ENCODE results near the gene OR1N2. TPM values are rescaled to one million over a fixed set of nuclear protein-coding genes. Genes with fewer than 3 reads are reported as not detected.

The OR1N2 gene
- total RNA-seq, 1 donor from 2014 or later = not detected

Other genes with a start within 250 kb of the OR1N2 start
- gene PTGS1, start 182.1 kb upstream of the OR1N2 start, total RNA-seq = 1.1 and 4.2 TPM in 2 replicates
- gene OR1J1, start 75.2 kb upstream of the OR1N2 start, total RNA-seq = not detected in 2 replicates
- not detected in 2 replicates for gene OR1J2, start 42.3 kb upstream of the OR1N2 start, total RNA-seq
- not detected in 2 replicates for gene OR1J4, start 34.0 kb upstream of the OR1N2 start, total RNA-seq
- gene OR1N1, start 25.8 kb upstream of the OR1N2 start, total RNA-seq = not detected in 2 replicates
- gene OR1L8, start 30.3 kb downstream of the OR1N2 start, total RNA-seq = 1.1 and 1.3 TPM in 2 replicates
- gene OR1Q1, start 61.6 kb downstream of the OR1N2 start, total RNA-seq = not detected in 2 replicates
- gene OR1B1, start 104.5 kb downstream of the OR1N2 start, total RNA-seq = 0.39 TPM in 1 of 2 replicates, not detected in the other
- gene OR1L1, start 108.6 kb downstream of the OR1N2 start, total RNA-seq = not detected in 2 replicates
- gene OR1L3, start 122.0 kb downstream of the OR1N2 start, total RNA-seq = not detected in 2 replicates
- gene OR1L4, start 170.9 kb downstream of the OR1N2 start, total RNA-seq = not detected in 2 replicates
- not detected in 2 replicates for gene OR1L6, start 189.2 kb downstream of the OR1N2 start, total RNA-seq
- not detected in 2 replicates for gene OR5C1, start 235.8 kb downstream of the OR1N2 start, total RNA-seq
- gene OR1K1, start 247.0 kb downstream of the OR1N2 start, total RNA-seq = not detected in 2 replicates

All from glomerular endothelial cell (primary cell).